Panc1 (cell line): ENCODE measurements around the gene KLF9.

Source experiments
- POLR2AphosphoS5 ChIP-seq: IDR thresholded peaks from 2 replicates; pipeline ENCODE4 v1.6.1; 2012; ENCODE audit warnings: mild to moderate bottlenecking, low read depth, low read length, moderate library complexity
- SIN3A ChIP-seq: IDR thresholded peaks from 2 replicates; pipeline ENCODE4 v1.6.1; 2012; ENCODE audit warnings: low read depth, mild to moderate bottlenecking, low read length, moderate library complexity, borderline replicate concordance; ENCODE audit not compliant: insufficient read depth
- TF ChIP-seq, protein P1 (sequence below): fragments of 450-650 bp; IDR thresholded peaks from 2 replicates; pipeline ENCODE4 v1.5.1; 2017; ENCODE audit warnings: mild to moderate bottlenecking
- TF ChIP-seq, protein P2 (sequence below), 2 experiments: IDR thresholded peaks; 2 replicates each; pipeline ENCODE4 v1.6.1; 2011 to 2012; ENCODE audit warnings: low read depth in 2 of 2, control low read depth in 1 of 2, low read length in 1 of 2, mild to moderate bottlenecking in 1 of 2, moderate library complexity in 1 of 2; ENCODE audit not compliant: insufficient read depth in 1 of 2

GRCh38 chr9:70389621-70390266 is 24.7 kb downstream of the KLF9 start:
- TF ChIP-seq, protein P1, sequence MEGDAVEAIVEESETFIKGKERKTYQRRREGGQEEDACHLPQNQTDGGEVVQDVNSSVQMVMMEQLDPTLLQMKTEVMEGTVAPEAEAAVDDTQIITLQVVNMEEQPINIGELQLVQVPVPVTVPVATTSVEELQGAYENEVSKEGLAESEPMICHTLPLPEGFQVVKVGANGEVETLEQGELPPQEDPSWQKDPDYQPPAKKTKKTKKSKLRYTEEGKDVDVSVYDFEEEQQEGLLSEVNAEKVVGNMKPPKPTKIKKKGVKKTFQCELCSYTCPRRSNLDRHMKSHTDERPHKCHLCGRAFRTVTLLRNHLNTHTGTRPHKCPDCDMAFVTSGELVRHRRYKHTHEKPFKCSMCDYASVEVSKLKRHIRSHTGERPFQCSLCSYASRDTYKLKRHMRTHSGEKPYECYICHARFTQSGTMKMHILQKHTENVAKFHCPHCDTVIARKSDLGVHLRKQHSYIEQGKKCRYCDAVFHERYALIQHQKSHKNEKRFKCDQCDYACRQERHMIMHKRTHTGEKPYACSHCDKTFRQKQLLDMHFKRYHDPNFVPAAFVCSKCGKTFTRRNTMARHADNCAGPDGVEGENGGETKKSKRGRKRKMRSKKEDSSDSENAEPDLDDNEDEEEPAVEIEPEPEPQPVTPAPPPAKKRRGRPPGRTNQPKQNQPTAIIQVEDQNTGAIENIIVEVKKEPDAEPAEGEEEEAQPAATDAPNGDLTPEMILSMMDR = no peak
- TF ChIP-seq POLR2AphosphoS5 = no peak
- TF ChIP-seq, protein P2, sequence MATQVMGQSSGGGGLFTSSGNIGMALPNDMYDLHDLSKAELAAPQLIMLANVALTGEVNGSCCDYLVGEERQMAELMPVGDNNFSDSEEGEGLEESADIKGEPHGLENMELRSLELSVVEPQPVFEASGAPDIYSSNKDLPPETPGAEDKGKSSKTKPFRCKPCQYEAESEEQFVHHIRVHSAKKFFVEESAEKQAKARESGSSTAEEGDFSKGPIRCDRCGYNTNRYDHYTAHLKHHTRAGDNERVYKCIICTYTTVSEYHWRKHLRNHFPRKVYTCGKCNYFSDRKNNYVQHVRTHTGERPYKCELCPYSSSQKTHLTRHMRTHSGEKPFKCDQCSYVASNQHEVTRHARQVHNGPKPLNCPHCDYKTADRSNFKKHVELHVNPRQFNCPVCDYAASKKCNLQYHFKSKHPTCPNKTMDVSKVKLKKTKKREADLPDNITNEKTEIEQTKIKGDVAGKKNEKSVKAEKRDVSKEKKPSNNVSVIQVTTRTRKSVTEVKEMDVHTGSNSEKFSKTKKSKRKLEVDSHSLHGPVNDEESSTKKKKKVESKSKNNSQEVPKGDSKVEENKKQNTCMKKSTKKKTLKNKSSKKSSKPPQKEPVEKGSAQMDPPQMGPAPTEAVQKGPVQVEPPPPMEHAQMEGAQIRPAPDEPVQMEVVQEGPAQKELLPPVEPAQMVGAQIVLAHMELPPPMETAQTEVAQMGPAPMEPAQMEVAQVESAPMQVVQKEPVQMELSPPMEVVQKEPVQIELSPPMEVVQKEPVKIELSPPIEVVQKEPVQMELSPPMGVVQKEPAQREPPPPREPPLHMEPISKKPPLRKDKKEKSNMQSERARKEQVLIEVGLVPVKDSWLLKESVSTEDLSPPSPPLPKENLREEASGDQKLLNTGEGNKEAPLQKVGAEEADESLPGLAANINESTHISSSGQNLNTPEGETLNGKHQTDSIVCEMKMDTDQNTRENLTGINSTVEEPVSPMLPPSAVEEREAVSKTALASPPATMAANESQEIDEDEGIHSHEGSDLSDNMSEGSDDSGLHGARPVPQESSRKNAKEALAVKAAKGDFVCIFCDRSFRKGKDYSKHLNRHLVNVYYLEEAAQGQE (IDR thresholded peaks at IDR 0.05; ENCODE audit: insufficient read depth in 1 of 2, low read depth in 2 of 2, low read length in 1 of 2) = peak; percentile 67 to 69; a peak in 3 of 4 replicates
- no peak for TF ChIP-seq SIN3A
